Panc1 (cell line): ENCODE measurements around the gene TBC1D22A.

Experiments used
- CTCF ChIP-seq: fragments of 450-650 bp; IDR thresholded peaks from 2 replicates; pipeline ENCODE4 v1.5.1; 2017; ENCODE audit warnings: mild to moderate bottlenecking
- POLR2AphosphoS5 ChIP-seq: IDR thresholded peaks from 2 replicates; pipeline ENCODE4 v1.6.1; 2012; ENCODE audit warnings: mild to moderate bottlenecking, low read depth, low read length, moderate library complexity
- SIN3A ChIP-seq: IDR thresholded peaks from 2 replicates; pipeline ENCODE4 v1.6.1; 2012; ENCODE audit warnings: low read depth, mild to moderate bottlenecking, low read length, moderate library complexity, borderline replicate concordance; ENCODE audit not compliant: insufficient read depth
- TCF7L2 ChIP-seq: IDR thresholded peaks from 2 replicates; pipeline ENCODE4 v1.6.1; 2011; ENCODE audit warnings: mild to moderate bottlenecking, low read depth, low read length, inconsistent platforms
- TF ChIP-seq, protein P1 (sequence below), 2 experiments: IDR thresholded peaks; 2 replicates each; pipeline ENCODE4 v1.6.1; 2011 to 2012; ENCODE audit warnings: low read depth in 2 of 2, control low read depth in 1 of 2, low read length in 1 of 2, mild to moderate bottlenecking in 1 of 2, moderate library complexity in 1 of 2; ENCODE audit not compliant: insufficient read depth in 1 of 2

- no peak for TF ChIP-seq CTCF
- TF ChIP-seq POLR2AphosphoS5, result no peak
- TF ChIP-seq, protein P1, sequence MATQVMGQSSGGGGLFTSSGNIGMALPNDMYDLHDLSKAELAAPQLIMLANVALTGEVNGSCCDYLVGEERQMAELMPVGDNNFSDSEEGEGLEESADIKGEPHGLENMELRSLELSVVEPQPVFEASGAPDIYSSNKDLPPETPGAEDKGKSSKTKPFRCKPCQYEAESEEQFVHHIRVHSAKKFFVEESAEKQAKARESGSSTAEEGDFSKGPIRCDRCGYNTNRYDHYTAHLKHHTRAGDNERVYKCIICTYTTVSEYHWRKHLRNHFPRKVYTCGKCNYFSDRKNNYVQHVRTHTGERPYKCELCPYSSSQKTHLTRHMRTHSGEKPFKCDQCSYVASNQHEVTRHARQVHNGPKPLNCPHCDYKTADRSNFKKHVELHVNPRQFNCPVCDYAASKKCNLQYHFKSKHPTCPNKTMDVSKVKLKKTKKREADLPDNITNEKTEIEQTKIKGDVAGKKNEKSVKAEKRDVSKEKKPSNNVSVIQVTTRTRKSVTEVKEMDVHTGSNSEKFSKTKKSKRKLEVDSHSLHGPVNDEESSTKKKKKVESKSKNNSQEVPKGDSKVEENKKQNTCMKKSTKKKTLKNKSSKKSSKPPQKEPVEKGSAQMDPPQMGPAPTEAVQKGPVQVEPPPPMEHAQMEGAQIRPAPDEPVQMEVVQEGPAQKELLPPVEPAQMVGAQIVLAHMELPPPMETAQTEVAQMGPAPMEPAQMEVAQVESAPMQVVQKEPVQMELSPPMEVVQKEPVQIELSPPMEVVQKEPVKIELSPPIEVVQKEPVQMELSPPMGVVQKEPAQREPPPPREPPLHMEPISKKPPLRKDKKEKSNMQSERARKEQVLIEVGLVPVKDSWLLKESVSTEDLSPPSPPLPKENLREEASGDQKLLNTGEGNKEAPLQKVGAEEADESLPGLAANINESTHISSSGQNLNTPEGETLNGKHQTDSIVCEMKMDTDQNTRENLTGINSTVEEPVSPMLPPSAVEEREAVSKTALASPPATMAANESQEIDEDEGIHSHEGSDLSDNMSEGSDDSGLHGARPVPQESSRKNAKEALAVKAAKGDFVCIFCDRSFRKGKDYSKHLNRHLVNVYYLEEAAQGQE (IDR thresholded peaks at IDR 0.05; ENCODE audit: insufficient read depth in 1 of 2, low read depth in 2 of 2, low read length in 1 of 2), result no peak
- no peak for TF ChIP-seq TCF7L2
- TF ChIP-seq SIN3A, result no peak
Measured at GRCh38 chr22:46723882-46724281, 38.6 kb upstream of the TBC1D22A start.
